Loucy (cell line): ENCODE data around the gene GDF2.

Experiments used
- CTCF ChIP-seq: fragments of 200-600 bp; sonication (generic); conservative IDR thresholded peaks from 2 replicates; pipeline ENCODE4 v1.5.1; 2014; ENCODE audit warnings: mild to moderate bottlenecking, antibody characterized with exemption, low read length
- EZH2phosphoT487 ChIP-seq: fragments of 200-600 bp; IDR thresholded peaks from 2 replicates; pipeline ENCODE4 v1.6.1; 2018; ENCODE audit warnings: antibody characterized with exemption, mild to moderate bottlenecking, moderate library complexity, borderline replicate concordance

- TF ChIP-seq CTCF (no peak), EZH2phosphoT487 (no peak)
Measured at GRCh38 chr10:47331954-47332353, 9.7 kb downstream of the GDF2 start.
